NCI-H2227 treated with DMSO at 0.1 percent for 48 hours (cell line): ENCODE measurements around the gene ADARB2.

ENCODE experiments used
- DNase-seq: peaks from one replicate; lab custom pipeline; 2025; lab: John Stamatoyannopoulos, UW

Gene ADARB2

GRCh38 chr10:1188558-1189135 is 548.7 kb downstream of the ADARB2 start:
- no peak for DNase-seq

GRCh38 chr10:1187855-1188557 is 549.3 kb downstream of the ADARB2 start:
- no peak for DNase-seq

- DNase-seq = no peak
Measured at GRCh38 chr10:1187151-1187854, 550.0 kb downstream of the ADARB2 start.

- no peak for DNase-seq
Measured at GRCh38 chr10:1186683-1186990, 550.7 kb downstream of the ADARB2 start.

GRCh38 chr10:1185911-1186682 is 551.2 kb downstream of the ADARB2 start:
- DNase-seq = no peak

- DNase-seq = no peak
Measured at GRCh38 chr10:1184541-1185430, 552.5 kb downstream of the ADARB2 start.

- no peak for DNase-seq
Measured at GRCh38 chr10:1183701-1184100, 553.6 kb downstream of the ADARB2 start.

- DNase-seq = no peak
Measured at GRCh38 chr10:1183033-1183396, 554.3 kb downstream of the ADARB2 start.

- DNase-seq = no peak
Measured at GRCh38 chr10:1182280-1183032, 554.9 kb downstream of the ADARB2 start.

- no peak for DNase-seq
Measured at GRCh38 chr10:1180836-1181235, 556.5 kb downstream of the ADARB2 start.

GRCh38 chr10:1180071-1180730 is 557.1 kb downstream of the ADARB2 start:
- DNase-seq = no peak

GRCh38 chr10:1179346-1180070 is 557.8 kb downstream of the ADARB2 start:
- DNase-seq = no peak

GRCh38 chr10:1178506-1178905 is 558.8 kb downstream of the ADARB2 start:
- DNase-seq = no peak

GRCh38 chr10:1177936-1178335 is 559.4 kb downstream of the ADARB2 start:
- DNase-seq = no peak

GRCh38 chr10:1175956-1176565 is 561.3 kb downstream of the ADARB2 start:
- no peak for DNase-seq

- no peak for DNase-seq
Measured at GRCh38 chr10:1174022-1174421, 563.3 kb downstream of the ADARB2 start.

GRCh38 chr10:1173091-1173490 is 564.2 kb downstream of the ADARB2 start:
- no peak for DNase-seq

GRCh38 chr10:1172256-1172984 is 564.9 kb downstream of the ADARB2 start:
- no peak for DNase-seq

GRCh38 chr10:1171586-1171985 is 565.7 kb downstream of the ADARB2 start:
- DNase-seq = no peak
